ENCODE results near the gene CCDC86. TPM values are rescaled to one million over a fixed set of nuclear protein-coding genes. Genes with fewer than 3 reads are reported as not detected.

CCDC86 gene
- total RNA-seq, 1 donor from 2014 or later: 56.7 TPM

- DNase-seq (ENCODE audit: low spot score): no peak
- peaks cover 60% of the 10 kb centered on the region for H3K36me3 Mint-ChIP-seq (ENCODE audit: low read depth)
- no peaks in the 10 kb centered on the region for H3K27me3 Mint-ChIP-seq (ENCODE audit: low read depth)
- no peak overlapping the region for H3K27ac Mint-ChIP-seq
- intact Hi-C loops (cut with micrococcal nuclease): no loop called here
- no peak overlapping the region for H3K4me3 Mint-ChIP-seq (ENCODE audit: low read depth)
- H3K9me3 Mint-ChIP-seq: no peaks in the 10 kb centered on the region
- H3K4me1 Mint-ChIP-seq (ENCODE audit: low read depth): peaks cover 19% of the 10 kb centered on the region
Observed at GRCh38 chr11:60879971-60880588, 38.2 kb downstream of the CCDC86 start.

GRCh38 chr11:60880643-60881282, 38.9 kb downstream of the CCDC86 start:
- no peak overlapping the region for H3K4me3 Mint-ChIP-seq (ENCODE audit: low read depth)
- intact Hi-C loops (cut with micrococcal nuclease): no loop called here
- H3K27me3 Mint-ChIP-seq (ENCODE audit: low read depth): no peaks in the 10 kb centered on the region
- H3K27ac Mint-ChIP-seq: no peak overlapping the region
- no peaks in the 10 kb centered on the region for H3K9me3 Mint-ChIP-seq
- peaks cover 19% of the 10 kb centered on the region for H3K4me1 Mint-ChIP-seq (ENCODE audit: low read depth)
- peaks cover 66% of the 10 kb centered on the region for H3K36me3 Mint-ChIP-seq (ENCODE audit: low read depth)
- no peak for DNase-seq (ENCODE audit: low spot score)

- Mint-ChIP-seq H3K4me3 (ENCODE audit: low read depth) (no peak overlapping the region), H3K9me3 (no peaks in the 10 kb centered on the region), H3K4me1 (ENCODE audit: low read depth) (peaks cover 25% of the 10 kb centered on the region), H3K36me3 (ENCODE audit: low read depth) (peaks cover 70% of the 10 kb centered on the region), H3K27ac (no peak overlapping the region), H3K27me3 (ENCODE audit: low read depth) (no peaks in the 10 kb centered on the region)
- peak; percentile 55 for DNase-seq (ENCODE audit: low spot score)
- intact Hi-C loops (cut with micrococcal nuclease): loop anchor here (1.0 kb wide), 2 partner anchors 56 to 112 kb away; no protein-coding TSS in a partner anchor
Observed at GRCh38 chr11:60887556-60887955, 45.6 kb downstream of the CCDC86 start.

GRCh38 chr11:60889869-60890311, 48.0 kb downstream of the CCDC86 start:
- Mint-ChIP-seq H3K27ac (no peak overlapping the region), H3K4me1 (ENCODE audit: low read depth) (peaks cover 15% of the 10 kb centered on the region), H3K27me3 (ENCODE audit: low read depth) (no peaks in the 10 kb centered on the region), H3K9me3 (no peaks in the 10 kb centered on the region), H3K36me3 (ENCODE audit: low read depth) (peaks cover 70% of the 10 kb centered on the region), H3K4me3 (ENCODE audit: low read depth) (no peak overlapping the region)
- intact Hi-C loops (cut with micrococcal nuclease): no loop called here
- DNase-seq (ENCODE audit: low spot score): no peak

GRCh38 chr11:60890696-60891095, 48.8 kb downstream of the CCDC86 start:
- Mint-ChIP-seq H3K27me3 (ENCODE audit: low read depth) (no peaks in the 10 kb centered on the region), H3K4me1 (ENCODE audit: low read depth) (peaks cover 15% of the 10 kb centered on the region), H3K9me3 (no peaks in the 10 kb centered on the region), H3K36me3 (ENCODE audit: low read depth) (peaks cover 70% of the 10 kb centered on the region), H3K4me3 (ENCODE audit: low read depth) (no peak overlapping the region), H3K27ac (no peak overlapping the region)
- no peak for DNase-seq (ENCODE audit: low spot score)
- intact Hi-C loops (cut with micrococcal nuclease): no loop called here

GRCh38 chr11:60891103-60891741, 49.3 kb downstream of the CCDC86 start:
- no peaks in the 10 kb centered on the region for H3K27me3 Mint-ChIP-seq (ENCODE audit: low read depth)
- no peak overlapping the region for H3K4me3 Mint-ChIP-seq (ENCODE audit: low read depth)
- DNase-seq (ENCODE audit: low spot score): no peak
- H3K4me1 Mint-ChIP-seq (ENCODE audit: low read depth): peaks cover 12% of the 10 kb centered on the region
- H3K36me3 Mint-ChIP-seq (ENCODE audit: low read depth): peaks cover 71% of the 10 kb centered on the region
- no peaks in the 10 kb centered on the region for H3K9me3 Mint-ChIP-seq
- H3K27ac Mint-ChIP-seq: no peak overlapping the region
- intact Hi-C loops (cut with micrococcal nuclease): no loop called here

GRCh38 chr11:60895687-60896086, 53.8 kb downstream of the CCDC86 start:
- Mint-ChIP-seq H3K27me3 (ENCODE audit: low read depth) (no peaks in the 10 kb centered on the region), H3K4me1 (ENCODE audit: low read depth) (no peaks in the 10 kb centered on the region), H3K4me3 (ENCODE audit: low read depth) (no peak overlapping the region), H3K9me3 (no peaks in the 10 kb centered on the region), H3K27ac (no peak overlapping the region), H3K36me3 (ENCODE audit: low read depth) (peaks cover 86% of the 10 kb centered on the region)
- intact Hi-C loops (cut with micrococcal nuclease): no loop called here
- no peak for DNase-seq (ENCODE audit: low spot score)

GRCh38 chr11:60897496-60897895, 55.6 kb downstream of the CCDC86 start:
- Mint-ChIP-seq H3K36me3 (ENCODE audit: low read depth) (peaks cover 91% of the 10 kb centered on the region), H3K27me3 (ENCODE audit: low read depth) (no peaks in the 10 kb centered on the region), H3K4me3 (ENCODE audit: low read depth) (no peak overlapping the region), H3K9me3 (no peaks in the 10 kb centered on the region), H3K4me1 (ENCODE audit: low read depth) (peaks cover 1% of the 10 kb centered on the region), H3K27ac (no peak overlapping the region)
- intact Hi-C loops (cut with micrococcal nuclease): no loop called here
- DNase-seq (ENCODE audit: low spot score): no peak

- Mint-ChIP-seq H3K36me3 (ENCODE audit: low read depth) (peaks cover 94% of the 10 kb centered on the region), H3K27ac (no peak overlapping the region), H3K9me3 (no peaks in the 10 kb centered on the region), H3K27me3 (ENCODE audit: low read depth) (no peaks in the 10 kb centered on the region), H3K4me1 (ENCODE audit: low read depth) (peaks cover 9% of the 10 kb centered on the region), H3K4me3 (ENCODE audit: low read depth) (no peak overlapping the region)
- DNase-seq (ENCODE audit: low spot score): no peak
- intact Hi-C loops (cut with micrococcal nuclease): loop anchor here (1.0 kb wide), 1 partner anchor 68 kb away; no protein-coding TSS in a partner anchor
Observed at GRCh38 chr11:60899046-60899936, 57.4 kb downstream of the CCDC86 start.

GRCh38 chr11:60899977-60900376, 58.1 kb downstream of the CCDC86 start:
- peaks cover 12% of the 10 kb centered on the region for H3K4me1 Mint-ChIP-seq (ENCODE audit: low read depth)
- H3K27me3 Mint-ChIP-seq (ENCODE audit: low read depth): no peaks in the 10 kb centered on the region
- intact Hi-C loops (cut with micrococcal nuclease): loop anchor here (1.0 kb wide), 1 partner anchor 69 kb away; no protein-coding TSS in a partner anchor
- no peaks in the 10 kb centered on the region for H3K9me3 Mint-ChIP-seq
- no peak overlapping the region for H3K4me3 Mint-ChIP-seq (ENCODE audit: low read depth)
- H3K36me3 Mint-ChIP-seq (ENCODE audit: low read depth): peaks cover 92% of the 10 kb centered on the region
- no peak for DNase-seq (ENCODE audit: low spot score)
- no peak overlapping the region for H3K27ac Mint-ChIP-seq
